Stimulated activated CD4-positive, alpha-beta T cell treated with anti-CD3 and anti-CD28 coated beads, Interleukin-15, amount 100 ng/mL, for 24 hours (primary cell): Measurements from ENCODE around the gene CEP89.
A peak's percentile ranks its signal among the peaks of the same experiment; 100 is the strongest.
"Not testable (repeated sequence)": the region's sequence is repeated elsewhere in the genome, so short reads cannot be mapped to it uniquely, and the experiment has no call there.

Source experiments
- DNase-seq: peaks from one replicate; pipeline ENCODE4 v3.0.0-alpha.2; 2020

Gene CEP89

GRCh38 chr19:32890841-32891240 is 80.9 kb downstream of the CEP89 start:
- DNase-seq = no peak

DNA sequence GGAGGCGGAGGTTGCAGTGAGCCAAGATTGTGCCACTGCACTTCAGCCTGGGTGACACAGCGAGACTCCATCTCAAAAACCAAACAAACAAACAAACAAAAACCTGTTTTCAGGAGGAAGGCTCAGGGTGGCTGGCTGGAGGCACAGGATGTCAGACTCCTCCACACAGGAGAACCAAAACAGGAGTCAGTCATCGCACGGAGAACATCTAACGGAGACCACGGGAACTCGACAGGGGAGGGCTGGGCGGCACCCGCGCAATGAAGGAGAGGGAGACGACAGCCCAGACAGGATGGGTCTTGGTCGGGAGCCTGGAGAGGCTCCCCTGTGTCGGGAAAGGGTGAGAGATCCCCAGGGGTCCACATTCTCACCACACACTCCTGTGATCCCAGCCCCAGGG is 81.4 kb downstream of the CEP89 start:
- no peak for DNase-seq

- no peak for DNase-seq
These were observed 82.4 kb downstream of the CEP89 start for GRCh38 chr19:32889137-32889934.

DNA sequence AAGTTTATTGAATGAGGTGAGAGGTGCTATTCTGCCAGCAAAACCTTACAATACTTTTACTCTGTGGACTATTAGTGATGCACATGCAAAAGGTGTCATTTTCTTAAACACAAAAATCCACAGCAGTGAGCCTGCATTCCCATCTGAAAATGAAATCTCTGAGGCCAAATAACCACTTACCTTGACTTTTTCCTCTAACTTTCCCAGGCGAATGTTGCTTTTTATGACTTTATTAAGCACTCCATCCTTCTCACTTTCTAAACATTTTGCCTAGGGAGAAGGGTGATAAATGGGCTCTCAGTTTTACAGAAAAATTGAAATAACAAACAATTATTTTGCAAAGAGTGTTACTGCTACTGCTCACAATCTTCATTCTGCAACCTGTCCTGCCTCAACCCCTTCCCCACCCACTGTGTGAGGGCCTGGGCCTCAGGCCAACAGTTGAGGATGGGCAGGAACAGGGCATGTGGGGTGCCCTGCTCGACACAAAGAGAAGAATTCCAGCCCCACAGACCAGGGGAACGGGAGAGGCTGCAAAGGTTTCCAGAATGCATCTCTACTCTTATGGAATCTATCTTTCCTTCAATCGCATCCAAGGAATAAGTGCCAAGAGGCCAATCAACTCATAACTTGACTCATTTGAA is 84.1 kb downstream of the CEP89 start:
- DNase-seq = no peak

DNA sequence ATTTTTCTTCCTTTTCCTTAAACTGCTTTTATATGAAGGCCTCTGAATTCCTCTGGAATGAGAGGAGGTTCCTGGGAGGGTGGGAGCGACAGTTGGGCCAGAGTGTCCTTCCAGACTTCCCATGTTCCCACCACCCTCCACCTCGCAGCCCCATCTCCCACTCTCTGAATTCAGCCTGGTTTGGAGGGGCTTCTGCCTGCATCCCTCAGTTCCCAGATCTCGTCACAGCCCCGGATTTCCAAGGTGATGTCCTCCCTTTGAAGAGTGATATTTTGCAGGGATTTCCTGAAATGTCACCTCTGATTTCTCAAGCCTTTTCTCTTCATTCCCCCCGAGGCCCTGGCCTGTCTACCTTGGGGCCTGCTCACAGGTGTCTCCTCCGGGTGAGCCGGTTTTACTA is 85.5 kb downstream of the CEP89 start:
- no peak for DNase-seq

DNA sequence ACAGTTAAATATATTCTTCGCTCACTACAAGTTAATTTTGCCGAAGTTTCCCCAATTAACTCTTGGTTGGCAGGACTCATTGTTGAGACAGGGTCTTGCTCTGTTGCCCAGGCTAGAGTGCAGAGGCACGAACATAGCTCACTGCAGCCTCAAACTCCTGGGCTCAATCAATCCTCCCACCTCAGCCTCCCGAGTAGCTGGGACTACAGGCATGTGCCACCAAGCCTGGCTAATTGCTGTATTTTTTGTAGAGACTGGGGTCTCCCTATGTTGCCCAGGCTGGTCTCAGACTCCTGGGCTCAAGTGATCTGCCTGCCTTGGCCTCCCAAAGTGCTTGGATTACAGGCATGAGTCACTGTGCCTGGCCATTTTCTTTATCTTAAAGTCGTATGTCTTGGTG is 86.5 kb downstream of the CEP89 start:
- DNase-seq = not testable (repeated sequence)

DNA sequence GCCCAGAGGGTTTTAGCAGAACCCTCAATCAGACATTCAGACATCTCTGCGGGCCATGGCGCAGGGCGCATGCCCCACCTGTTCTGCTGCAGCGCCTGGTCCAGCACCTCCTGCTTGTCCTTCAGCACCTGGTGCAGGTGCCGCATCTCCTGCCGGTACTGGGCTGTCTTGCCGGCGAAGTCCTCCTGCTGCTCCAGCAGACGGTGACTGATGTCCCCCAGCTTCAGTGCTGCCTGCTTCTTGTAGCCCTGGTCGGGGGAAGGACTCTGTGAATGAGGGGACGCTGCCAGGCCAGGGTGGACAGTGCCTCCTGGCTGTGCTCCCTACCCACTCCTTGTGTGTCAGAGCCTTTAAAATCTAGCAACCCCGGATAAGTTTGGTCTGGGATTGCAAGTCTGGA is 90.0 kb downstream of the CEP89 start:
- no peak for DNase-seq

DNA sequence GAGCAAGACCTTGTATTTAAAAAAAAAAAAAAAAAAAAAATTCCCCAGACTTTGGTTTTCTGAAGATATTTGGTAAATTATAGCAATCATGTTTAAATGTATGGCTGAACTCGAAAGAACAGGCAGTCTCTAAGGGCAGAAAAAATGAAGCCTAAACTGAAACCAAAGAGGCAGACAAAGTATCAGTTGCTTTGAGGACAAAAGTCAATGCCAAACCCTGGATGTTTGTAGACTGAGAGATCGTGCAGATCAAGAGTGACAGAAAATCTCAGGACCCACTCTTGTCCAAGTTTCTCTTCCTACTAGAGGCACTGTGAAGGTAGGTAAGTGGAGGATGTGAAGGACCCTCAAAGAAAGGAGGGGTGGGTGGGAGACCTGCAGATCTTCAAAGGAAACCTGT is 91.1 kb downstream of the CEP89 start:
- no peak for DNase-seq

- no peak for DNase-seq
These were observed 92.0 kb downstream of the CEP89 start for GRCh38 chr19:32879741-32880140.

- no peak for DNase-seq
These were observed 92.8 kb downstream of the CEP89 start for GRCh38 chr19:32878988-32879387.

- no peak for DNase-seq
These were observed 93.6 kb downstream of the CEP89 start for GRCh38 chr19:32877977-32878745.

DNA sequence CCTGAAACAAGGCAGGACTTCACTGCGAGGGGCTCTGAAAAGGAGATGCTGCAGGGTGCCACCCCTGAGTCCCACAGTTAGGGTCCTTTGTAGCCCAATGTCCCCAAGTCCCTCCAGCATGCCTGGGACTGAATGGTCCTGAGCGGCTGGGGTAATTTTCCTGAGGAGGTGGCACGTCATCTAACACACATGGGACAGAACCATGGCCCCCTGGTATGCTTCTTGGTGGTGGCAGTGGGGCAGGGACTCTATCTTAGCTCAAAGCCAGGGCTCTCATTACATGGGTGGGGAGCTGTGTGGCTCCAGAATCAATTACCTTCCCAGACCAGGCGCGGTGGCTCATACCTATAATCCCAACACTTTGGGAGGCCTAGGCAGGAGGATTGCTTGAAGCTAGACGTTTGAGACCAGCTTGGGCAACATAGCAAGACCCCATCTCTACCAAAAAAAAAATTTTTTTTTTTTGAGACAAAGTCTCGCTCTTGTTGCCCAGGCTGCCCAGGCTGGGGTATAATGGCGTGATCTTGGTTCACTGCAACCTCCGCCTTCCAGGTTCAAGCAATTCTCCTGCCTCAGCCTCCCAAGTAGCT is 94.3 kb downstream of the CEP89 start:
- DNase-seq = no peak

- no peak for DNase-seq
These were observed 94.9 kb downstream of the CEP89 start for GRCh38 chr19:32876919-32877285.

DNA sequence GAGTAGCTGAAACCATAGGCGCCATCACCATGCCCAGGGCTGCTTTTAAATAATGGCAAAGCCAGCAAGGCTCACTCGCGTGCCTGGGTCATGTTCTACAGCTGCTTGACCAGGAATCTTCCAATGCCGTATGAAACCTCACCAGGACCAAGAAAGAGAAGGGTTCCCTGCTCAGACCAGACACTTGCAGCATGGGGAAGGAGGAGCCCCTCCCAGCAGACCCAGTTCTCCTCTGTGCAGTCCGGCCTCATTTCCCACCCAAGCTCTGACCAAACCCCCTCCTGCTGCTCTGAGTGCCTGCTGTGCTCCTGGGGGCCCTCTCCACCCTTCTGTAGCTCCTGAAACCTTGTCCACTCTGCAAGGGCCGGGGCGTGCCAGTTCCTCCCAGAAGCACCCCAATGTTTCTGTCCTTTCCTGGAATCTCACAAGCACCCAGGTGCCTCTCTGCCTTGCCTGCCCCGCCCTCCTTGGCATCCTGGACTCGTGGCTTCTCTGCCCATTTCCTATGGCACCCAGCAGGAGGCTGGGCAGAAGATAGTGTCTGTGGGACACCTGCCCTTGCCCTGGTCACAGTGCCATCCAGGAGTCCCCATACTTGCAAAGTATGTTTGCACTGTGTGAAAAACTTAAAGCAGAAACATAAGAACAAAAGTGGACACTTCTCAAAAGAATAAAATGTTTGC is 95.4 kb downstream of the CEP89 start:
- DNase-seq = no peak

GRCh38 chr19:32875428-32875827 is 96.3 kb downstream of the CEP89 start:
- DNase-seq = no peak

DNA sequence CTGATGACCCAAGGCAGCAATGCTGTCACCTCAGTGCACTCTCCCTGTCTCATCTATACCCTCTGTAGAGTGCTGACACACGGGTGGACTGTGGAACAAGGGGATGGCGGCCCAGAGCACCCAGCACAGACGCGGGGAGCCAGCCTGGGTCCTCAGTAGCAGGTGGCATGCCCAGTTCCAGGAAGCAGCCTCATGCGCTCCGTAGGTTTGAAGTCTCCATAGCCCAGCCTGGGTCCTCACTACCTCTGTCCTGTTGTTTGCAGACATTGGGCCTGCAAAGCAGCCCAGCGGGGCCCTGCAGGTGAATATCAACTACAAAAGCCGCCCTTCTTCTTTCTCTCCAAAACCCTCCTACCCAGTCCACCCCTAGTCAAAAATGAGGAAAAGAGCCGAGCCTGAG is 97.2 kb downstream of the CEP89 start:
- DNase-seq = no peak

DNA sequence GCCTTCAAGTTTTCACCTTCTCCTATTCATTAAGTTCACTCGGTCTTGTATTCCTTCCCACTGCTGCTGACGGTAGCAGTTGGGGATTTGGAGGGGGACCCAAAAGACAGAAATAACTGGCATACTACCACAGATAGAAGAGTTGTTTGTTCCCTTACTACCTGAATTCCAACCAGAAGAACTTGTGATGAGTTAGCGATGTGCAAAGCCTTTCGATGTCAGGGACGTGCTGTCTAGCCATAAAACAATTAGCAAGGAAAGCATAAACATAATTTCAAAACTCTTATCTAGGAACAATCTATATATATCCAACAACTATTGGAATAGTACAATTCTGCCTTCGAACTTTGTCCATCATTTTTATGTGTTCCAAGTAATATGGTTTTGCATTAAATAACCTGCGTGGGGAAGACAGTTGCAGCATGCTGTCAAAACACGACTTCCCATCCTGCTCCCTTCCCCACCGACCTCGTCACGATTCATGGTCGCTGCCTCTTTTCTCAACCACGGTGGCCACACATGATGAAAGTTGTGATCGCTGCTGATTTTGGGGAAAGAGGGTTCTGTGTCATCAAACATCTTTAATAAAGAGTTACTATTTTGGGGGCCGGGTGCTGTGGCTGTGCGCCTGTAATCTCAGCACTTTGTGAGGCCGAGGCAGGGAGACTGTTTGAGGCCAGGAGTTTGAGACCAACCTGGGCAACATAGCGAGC is 98.4 kb downstream of the CEP89 start:
- DNase-seq = peak; percentile 30

- no peak for DNase-seq
These were observed 99.4 kb downstream of the CEP89 start for GRCh38 chr19:32872391-32872790.

GRCh38 chr19:32870981-32871451 is 100.7 kb downstream of the CEP89 start:
- DNase-seq = no peak

- DNase-seq = no peak
These were observed 101.7 kb downstream of the CEP89 start for GRCh38 chr19:32869966-32870573.

DNA sequence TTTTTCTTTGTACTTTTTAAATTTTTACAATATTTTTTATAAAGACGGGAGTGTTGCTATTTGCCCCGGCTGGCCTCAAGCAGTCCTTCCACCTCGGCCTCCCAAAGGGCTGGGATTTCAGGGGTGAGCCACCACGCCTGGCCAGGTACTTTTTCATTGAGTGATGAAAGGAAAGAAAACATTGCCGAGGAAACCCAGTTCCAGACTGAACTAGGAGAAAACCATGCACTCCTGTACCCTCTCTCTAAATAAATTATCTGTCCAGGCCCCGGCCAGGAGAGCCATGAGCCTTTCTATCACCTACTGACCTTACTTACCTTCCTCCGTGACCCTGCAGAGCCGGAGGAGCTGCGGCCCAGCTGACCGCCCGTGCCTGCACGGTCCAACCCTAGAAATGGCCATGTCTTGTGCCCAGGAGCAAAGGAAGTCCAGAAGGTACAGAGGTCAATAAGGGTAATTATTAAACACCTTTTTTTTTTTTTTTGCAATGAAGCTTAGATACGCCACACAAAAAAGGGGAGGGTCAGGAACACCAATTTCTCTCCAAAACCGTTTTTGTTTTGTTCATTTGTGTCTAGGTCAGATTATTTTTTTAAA is 102.3 kb downstream of the CEP89 start, which contains the start of gene SLC7A9:
SLC7A9 (minus strand) TSS at position 399 of the 597 bp plus-strand sequence. CDS start 1,233 bp downstream, outside the sequence.
- DNase-seq = no peak
